Inflammatory macrophage treated with lipopolysaccharide for 1 hour (primary cell): ENCODE results near the gene UGT3A1.
A peak's percentile ranks its signal among the peaks of the same experiment; 100 is the strongest.
"Not testable (repeated sequence)": the region's sequence is repeated elsewhere in the genome, so short reads cannot be mapped to it uniquely, and the experiment has no call there.

Source experiments
- DNase-seq, 2 donors: peaks; one replicate each; pipeline ENCODE4 v3.0.0-alpha.2; 2020 to 2022

UGT3A1 gene

DNA sequence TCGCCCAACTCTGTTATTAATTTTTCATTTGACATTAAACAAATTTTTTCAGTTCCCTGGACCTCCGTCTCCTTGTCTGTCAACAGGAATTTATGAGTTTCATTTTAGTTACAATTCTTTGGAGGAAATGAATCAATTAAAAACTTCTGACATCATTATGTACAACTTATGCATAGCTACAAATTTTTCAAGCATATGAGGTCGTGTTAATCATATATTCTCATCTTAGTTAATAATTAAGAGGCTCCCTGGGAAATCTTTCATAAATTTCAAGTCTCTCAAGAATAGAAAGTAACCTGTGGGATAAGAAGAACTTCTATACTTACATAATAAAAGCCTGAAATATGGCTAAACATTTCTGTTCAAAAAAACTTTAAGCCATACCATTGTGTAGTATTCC, 3.4 kb downstream of the UGT3A1 start:
- no peak for DNase-seq

GRCh38 chr5:35979715-35980114, 11.5 kb downstream of the UGT3A1 start:
- peak in 1 of 2 donors; percentile 61 for DNase-seq

- DNase-seq, result not testable (repeated sequence)
Observed at GRCh38 chr5:35976859-35977258, 14.3 kb downstream of the UGT3A1 start.

DNA sequence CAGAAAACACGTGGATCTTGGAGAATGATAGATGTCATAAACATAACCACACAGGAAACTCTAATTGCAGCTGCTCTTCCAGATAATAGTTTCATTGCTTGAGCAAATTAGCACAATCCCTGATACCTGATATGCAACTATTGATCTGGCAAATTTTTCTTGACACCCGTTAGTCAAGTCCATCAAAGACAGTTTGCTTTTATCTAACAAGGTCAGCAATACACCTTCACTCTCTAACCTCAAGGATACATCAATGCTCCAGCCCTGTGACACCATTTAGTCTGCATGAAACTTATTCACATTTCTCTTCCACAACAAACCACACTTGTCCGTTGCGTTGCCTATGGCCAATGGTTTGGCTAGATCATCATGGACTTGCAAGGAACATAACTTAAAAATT, 16.6 kb downstream of the UGT3A1 start:
- no peak for DNase-seq

- DNase-seq, result no peak
Observed at GRCh38 chr5:35971878-35972210, 19.3 kb downstream of the UGT3A1 start.

GRCh38 chr5:35971186-35971877, 19.9 kb downstream of the UGT3A1 start:
- DNase-seq, result no peak

GRCh38 chr5:35963381-35963843, 27.8 kb downstream of the UGT3A1 start:
- peak in 1 of 2 donors; percentile 66 for DNase-seq

- DNase-seq, result no peak
Observed at GRCh38 chr5:35960328-35960727, 30.9 kb downstream of the UGT3A1 start.

DNA sequence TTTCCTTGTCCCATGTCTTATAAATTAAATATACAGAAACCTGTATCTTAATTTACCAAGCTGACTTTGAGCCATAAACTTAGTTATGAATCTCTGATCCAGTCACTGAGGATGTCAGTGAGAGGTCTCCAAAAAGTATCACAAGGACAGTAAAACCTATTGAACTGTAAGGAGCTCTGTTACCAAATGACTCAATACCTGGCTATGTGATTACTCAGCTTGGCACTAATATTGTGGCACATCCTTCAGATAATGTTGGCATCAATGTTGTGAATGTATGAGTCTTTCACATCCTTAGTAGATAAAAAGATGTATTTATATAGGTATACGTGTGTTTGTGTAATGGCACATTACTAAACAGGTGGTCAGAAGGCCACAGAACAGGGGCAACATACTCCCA, 34.8 kb downstream of the UGT3A1 start:
- no peak for DNase-seq

DNA sequence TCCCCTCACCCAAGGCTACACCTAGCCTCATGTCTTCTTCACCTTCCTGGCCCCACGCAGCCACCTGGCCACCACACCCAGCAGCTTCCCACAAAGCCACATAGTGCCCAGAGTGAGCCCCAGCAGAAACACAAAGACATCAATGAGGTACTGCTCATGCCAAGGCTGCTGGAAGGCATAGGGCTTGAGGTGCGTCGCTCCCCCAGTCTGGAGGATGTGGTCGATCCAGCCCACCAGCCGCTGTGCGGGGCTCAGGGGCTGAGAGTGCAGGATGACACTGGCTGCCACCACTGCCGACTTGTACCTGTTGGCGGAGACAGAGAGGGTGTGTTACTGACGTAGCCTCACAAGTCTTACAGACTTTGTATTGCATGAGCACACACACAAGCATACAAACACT, 37.0 kb downstream of the UGT3A1 start:
- no peak for DNase-seq

DNA sequence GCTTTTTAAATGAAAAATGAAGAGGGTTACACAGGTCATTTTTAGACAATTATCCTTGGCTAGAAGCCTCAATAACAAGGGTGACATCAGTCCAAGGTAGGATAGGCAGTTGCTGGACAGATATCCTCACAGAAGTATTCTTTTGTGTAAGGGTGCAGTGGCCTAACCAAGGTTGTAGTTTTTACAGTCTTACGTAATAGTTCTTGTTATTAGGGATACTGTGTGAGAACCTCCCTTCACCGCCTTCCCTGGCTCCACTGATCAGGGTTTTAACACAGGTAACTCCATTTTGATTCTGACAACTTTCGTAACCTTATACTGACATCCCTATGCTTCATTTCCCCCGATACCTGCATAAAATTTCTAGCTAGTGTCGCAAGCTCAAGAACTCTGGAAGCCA, 44.1 kb downstream of the UGT3A1 start:
- DNase-seq, result no peak

DNA sequence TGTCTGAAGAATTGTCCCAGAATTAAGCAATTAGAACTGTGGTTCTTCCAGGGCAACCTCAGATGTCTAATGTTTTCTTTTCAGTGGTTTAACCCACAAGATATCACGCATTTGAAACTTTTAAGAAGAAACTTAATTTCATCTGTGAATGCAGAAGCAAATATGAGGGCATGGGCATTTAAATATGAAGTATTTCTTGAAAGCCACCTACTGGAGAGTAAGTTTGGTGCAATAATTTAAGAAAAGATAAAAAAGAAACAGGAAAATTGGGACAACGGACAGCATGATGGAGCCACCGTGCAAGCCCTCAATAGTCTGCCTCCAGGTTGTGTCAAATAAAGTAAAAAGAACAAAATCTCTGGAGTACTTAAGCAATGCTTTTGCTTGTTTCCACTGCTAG, 51.6 kb downstream of the UGT3A1 start:
- no peak for DNase-seq

DNA sequence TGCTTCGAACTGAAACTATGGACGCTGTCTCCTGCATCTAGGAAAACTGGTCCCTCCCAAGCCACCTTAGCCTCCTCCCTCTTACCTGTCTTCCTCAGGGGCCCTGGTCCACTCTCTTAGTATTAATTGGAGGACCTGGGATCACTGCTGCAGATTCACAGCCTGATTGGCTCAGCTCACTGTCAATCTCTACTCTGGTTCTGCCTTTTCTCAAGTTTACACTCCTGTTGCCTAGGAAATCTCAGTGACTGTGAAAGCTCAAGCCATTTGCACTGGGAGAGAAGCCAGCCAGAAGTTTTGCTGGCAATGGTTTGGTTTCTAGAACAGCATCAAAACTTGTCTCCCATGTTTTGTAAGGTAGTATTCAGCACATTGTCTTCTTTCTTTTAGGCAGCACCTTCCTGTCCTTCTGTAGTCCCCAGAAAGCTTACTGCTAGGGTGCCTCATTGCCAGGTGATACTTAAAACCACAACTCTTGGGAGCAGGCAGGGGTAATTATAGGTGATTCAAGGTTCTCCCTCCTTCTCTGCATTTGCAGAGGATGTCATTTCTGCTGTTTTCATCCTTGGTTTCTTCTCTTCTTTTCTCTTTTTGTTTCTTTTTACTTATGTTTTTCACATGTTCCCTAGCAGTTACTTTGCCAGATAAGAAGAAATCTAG, 52.5 kb downstream of the UGT3A1 start, which contains the start of gene CAPSL:
Gene CAPSL, minus strand, starts transcription at position 55 of the 660 bp plus-strand sequence. CDS start 17,502 bp downstream, outside the sequence.
- peak in 1 of 2 donors; percentile 20 for DNase-seq

DNA sequence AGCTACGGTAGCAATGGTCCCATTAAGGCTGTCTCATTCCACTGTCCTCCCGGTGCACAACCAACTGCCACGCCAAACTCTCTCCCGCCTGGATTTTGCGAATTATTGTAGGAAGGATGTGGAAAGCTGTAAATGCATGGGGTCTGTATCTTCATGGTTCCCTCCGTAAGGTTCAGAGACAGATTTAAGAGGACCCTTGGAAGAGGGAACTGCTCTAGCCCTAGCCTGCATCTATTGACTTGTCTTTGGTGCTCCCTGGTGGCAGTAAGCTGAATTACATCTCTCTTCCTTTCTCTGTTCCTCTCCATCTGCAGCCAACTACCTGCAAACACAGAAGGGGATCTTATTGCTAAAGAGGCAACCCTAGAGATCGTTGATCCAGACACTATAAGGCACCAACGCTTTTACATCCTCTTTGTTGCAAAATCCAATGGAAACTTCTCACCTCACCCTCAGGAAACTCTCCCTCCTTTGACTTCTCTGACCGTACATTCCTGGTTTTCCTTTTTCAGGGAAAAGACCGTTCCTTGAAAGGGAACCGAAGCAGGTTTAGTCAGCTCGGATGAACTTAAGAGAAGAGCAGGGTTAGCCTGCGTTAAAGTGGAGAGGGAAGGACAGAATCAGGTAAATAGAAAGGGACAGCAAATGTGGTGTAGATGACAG, 64.7 kb downstream of the UGT3A1 start:
- peak; percentile 31 to 86 for DNase-seq

DNA sequence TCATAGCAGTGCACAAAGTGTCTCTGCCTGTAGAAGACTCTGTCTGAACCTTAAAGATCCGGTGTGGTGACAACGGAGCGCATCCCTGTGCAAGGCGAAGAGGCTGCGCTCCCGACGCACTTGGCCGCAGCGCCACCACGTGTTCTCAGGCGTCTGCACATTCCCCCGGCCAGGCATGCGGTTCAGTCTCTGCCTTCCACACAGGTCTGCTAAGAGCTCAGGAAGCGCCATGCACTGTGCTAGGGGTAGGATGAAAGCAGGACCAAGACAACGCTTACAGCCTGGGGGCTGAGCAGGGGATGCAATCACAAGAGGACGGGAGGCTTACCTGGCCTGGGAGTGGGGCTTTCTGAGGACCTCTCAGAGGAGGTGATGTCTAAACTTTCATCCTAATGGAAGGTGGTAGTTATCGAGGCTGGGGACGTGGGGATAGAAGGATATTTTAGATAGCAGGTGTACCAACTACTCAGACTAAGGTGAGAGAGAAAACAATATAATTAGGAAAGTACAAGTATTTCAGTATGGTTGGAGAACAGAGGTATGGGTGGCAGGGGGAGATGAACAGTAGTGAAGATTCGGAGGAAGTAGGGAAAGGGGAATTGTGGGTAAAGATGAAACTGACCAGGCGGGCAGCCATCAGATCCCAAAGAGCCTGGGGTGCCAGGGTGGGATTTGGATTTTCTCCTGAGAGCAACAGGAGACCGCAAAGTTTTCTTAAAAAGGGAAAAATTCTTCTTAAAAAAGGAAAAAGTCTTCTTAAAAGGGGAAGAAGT, 66.1 kb downstream of the UGT3A1 start:
- peak; percentile 61 to 75 for DNase-seq

DNA sequence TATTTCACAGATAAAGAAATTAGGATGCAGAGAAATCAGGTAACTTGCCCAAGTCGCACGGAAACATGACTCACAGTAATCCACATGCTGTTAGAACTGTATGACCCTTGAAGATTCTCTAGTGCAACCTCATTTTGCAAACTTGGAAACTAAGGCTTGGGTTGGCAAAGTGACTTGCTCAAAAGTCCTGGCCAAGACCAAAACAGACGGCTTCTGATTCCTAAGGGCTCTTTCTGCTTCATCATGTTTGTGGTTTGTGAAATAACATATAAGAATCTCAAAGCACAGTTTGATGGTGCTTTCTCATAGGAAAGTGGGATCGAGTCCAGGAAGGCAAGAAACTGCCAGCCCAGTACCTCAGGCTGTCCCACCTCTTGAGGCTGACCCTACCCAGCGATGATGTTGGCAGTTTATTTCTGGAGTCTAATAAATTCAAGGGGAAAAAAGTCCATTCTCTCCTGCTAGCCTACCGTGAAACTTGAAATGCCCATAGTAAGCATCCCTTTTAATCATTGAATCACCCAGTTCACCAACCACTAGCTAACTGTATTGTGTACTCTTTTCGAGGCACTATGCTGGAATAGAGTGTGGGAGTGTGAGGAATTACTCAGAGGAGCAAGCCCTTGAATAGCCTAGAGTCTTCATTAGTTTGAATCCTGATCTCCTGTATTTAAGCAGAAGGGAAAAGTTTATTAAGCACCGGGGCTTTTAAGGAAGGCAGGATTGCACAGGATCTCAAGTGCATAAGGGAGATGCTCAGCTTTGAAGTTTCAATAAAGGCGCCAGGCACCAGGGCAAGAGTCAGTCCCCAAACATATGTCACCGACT, 66.9 kb downstream of the UGT3A1 start:
- no peak for DNase-seq

DNA sequence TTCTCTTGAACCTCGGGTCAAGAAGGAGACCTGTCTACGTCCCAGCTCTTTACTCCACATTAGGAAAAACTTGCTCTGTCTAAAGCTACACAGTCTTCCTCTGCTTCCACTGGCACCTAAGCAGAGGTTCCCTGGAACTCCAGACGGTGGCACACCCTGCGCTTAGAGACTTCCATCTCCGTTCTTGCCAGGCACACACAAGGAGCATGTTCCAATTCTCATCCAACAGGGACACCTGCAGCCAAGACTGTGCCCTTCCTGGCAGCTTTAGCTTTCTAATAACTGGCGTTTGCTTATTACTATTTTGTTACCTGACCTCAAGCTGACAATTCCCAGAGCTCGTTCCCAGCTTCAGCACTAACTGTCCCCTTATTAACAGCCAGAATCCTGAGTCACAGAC, 68.7 kb downstream of the UGT3A1 start:
- no peak for DNase-seq

DNA sequence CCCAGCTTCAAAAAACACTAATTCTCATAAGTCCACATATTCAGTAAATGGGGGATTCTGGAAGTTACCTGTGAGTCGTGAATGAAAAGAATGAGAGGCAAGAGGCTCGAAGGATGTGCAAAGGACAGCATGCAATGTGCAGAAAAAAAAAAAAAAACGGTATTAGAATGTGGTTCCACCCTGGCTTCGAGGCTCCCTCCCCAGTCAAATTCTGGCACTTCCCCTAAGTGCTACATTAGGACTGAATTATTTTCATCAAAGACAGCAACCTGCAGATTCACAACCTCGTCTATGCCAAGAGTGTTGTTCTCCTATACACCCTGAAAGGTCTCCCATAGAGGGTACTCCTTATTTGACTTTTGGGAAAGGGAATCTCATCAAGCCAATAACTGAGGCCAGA, 69.3 kb downstream of the UGT3A1 start:
- no peak for DNase-seq

DNA sequence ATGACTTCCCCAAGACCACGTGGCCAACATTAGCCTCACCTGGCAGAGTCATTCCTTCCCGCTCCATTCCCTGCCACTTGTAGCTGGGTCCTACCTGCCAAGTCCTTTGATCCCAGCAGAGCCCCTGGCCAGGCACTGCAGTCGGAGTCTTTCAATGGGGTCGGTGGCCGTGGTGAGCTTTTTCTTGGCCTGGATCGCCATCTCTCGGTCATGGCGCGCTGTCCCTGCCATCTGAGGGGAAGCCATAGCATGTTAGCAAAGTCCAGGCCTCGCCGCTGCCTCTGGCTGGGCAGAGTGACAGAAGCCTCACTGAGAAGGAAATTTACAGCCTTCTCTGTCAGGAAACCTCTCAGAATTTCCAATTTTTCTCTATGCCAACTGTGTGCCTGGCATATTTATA, 70.3 kb downstream of the UGT3A1 start:
- no peak for DNase-seq

GRCh38 chr5:35919191-35919590, 72.0 kb downstream of the UGT3A1 start:
- no peak for DNase-seq

DNA sequence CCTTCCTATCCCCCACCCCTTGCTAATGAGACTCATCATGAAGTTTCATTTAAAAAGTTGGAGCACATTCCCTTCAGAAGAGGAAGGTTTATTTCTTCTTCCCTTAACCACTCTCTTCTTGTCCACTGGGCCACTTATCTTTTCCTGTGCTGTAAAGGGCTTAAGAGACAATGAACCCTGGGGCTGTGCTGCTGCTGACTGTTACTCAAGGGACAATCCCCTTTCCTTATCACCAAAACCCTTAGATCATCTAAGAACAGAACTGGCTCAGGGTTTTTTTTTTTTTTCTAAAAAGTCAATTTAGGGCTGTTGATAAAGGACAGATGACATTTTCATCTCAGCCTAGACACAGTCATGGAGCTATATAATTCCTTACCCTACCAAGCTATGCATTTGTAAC, 82.4 kb downstream of the UGT3A1 start:
- no peak for DNase-seq

DNA sequence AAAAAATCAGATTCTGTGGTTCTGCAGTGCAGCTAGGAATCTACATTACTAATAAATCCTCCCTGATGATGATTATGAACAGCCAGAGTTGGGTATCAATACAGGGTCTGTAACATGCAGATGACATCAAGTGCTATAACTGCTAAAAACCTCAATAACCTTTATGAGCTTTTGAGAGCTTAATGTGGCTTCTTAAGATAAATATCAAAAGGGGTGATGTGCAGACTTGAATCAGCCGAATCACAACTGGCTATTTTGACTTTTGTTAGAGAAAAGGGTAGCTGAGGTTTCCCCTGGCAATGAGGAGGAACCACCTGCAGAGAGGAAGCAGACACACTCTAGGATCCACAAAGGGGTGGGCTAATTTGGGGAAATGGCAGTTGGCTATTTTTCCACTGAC, 83.0 kb downstream of the UGT3A1 start:
- no peak for DNase-seq
